GM13977 (cell line): Measurements from ENCODE around the gene FAM117B.
"Not testable (repeated sequence)": the region's sequence is repeated elsewhere in the genome, so short reads cannot be mapped to it uniquely, and the experiment has no call there.

Experiments
- DNase-seq: peaks from one replicate; pipeline ENCODE4 v3.0.0; 2012; ENCODE audit warnings: low spot score
- CTCF ChIP-seq: IDR thresholded peaks from 2 replicates; pipeline ENCODE4 v1.5.1; 2012; ENCODE audit warnings: mild to moderate bottlenecking, control low read depth; ENCODE audit not compliant: insufficient read depth; ENCODE audit errors: extremely low read depth, missing control alignments
- in situ Hi-C: fragments of 300-500 bp; cut with MboI; formaldehyde crosslinking; loops from one replicate; pipeline ENCODE4 v1.12.0; 2022; ENCODE audit warnings: low sequenced_read_pairs, low pct_unique_long_range_greater_than_20kb, mixed read lengths, inconsistent platforms; ENCODE audit not compliant: unreplicated experiment

Gene FAM117B

GRCh38 chr2:202652119-202652518 is 17.4 kb downstream of the FAM117B start:
- in situ Hi-C loops, result no loop called here
- DNase-seq, result no peak
- no peak for TF ChIP-seq CTCF

DNA sequence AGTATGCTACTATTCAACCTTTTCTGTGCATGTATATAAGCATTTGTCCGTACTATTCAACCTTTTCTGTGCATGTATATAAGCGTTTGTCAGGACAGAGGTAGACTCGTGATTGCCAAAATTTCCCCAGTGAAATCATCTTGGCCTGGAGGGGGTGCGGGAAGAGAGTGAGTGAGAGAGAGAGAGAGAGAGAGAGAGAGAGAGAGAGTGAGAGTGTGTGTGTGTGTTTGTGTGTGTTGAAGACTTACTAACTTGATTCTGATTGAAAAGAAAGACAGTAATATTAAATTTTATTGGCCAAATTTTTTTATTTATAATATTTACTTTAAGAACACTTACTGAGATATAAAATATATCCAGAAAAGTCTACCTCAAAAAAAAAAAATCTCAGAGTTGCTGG is 19.1 kb downstream of the FAM117B start:
- in situ Hi-C loops, result no loop called here
- DNase-seq, result no peak
- TF ChIP-seq CTCF, result no peak

DNA sequence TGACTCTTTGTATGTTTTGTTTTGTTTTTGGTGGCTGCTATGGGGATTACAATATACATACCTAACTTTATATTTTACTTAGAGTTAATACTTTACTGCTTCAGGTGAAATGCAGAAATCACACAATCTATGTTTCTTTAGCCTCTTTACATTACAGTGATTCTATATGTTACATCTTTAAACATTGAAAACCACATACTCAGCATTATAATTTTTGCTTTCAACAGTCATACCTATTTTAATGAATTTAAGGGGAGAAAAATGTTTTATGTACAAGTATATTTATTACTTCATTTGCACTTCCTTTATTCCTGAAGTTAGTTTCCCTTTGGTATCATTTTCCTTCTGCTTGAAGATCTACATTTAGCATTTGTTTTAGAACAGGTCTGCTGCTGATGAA is 23.1 kb downstream of the FAM117B start:
- in situ Hi-C loops, result no loop called here

DNA sequence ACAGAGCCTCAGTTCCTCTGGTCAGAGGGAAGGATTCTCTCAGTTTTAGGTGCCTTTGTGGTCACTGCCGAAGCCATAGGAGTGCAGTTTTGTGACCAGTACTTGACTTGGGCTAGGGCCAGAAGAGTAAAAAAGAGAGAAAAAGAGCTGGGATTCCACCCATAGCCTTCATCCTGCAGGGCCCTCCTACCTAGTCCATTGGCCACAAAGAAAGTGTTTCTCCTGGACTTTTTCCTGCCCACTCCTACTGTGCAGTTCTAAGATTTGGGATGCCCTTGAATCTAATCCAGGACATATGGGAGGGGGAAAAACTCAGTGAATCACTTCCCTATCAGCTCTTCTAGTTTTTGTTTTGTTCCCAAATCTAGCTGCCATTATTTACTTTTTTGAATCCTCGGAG is 26.0 kb downstream of the FAM117B start:
- TF ChIP-seq CTCF, result no peak
- DNase-seq, result no peak
- in situ Hi-C loops, result no loop called here

More for the DNA sequence above, 23.1 kb downstream of the FAM117B start:
- DNase-seq, result no peak
- no peak for TF ChIP-seq CTCF

DNA sequence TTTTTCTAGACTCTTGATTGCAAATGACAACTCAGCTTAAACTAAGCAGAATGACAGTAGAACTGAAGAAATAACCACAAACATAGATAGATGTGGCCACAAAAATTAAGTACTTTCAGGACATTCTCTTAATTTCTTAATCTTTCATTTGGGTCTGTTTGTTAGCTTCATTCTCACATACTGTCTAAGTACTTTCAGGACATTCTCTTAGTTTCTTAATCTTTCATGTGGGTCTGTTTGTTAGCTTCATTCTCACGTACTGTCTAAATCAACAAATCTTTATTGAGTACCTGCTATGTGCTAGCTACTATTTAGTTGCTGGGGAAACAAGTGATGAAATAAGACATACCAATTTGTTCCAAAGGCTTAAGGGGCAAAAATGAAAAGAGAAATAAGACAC is 35.1 kb downstream of the FAM117B start:
- in situ Hi-C loops, result no loop called here
- DNase-seq, result no peak
- no peak for TF ChIP-seq CTCF

GRCh38 chr2:202671317-202672035 is 36.7 kb downstream of the FAM117B start:
- TF ChIP-seq CTCF, result no peak
- DNase-seq, result no peak
- in situ Hi-C loops, result no loop called here

- DNase-seq, in situ Hi-C loops: not testable (repeated sequence)
These were observed 40.3 kb downstream of the FAM117B start for GRCh38 chr2:202675097-202675496.
